ENCODE results near the gene ORAI1. TPM values are rescaled to one million over a fixed set of nuclear protein-coding genes. Genes with fewer than 3 reads are reported as not detected.
"Not testable (repeated sequence)": the region's sequence is repeated elsewhere in the genome, so short reads cannot be mapped to it uniquely, and the experiment has no call there.

Gene ORAI1
- total and polyA plus RNA-seq, 4 donors: 15.2 to 33.7 (median 24.8) TPM

DNA sequence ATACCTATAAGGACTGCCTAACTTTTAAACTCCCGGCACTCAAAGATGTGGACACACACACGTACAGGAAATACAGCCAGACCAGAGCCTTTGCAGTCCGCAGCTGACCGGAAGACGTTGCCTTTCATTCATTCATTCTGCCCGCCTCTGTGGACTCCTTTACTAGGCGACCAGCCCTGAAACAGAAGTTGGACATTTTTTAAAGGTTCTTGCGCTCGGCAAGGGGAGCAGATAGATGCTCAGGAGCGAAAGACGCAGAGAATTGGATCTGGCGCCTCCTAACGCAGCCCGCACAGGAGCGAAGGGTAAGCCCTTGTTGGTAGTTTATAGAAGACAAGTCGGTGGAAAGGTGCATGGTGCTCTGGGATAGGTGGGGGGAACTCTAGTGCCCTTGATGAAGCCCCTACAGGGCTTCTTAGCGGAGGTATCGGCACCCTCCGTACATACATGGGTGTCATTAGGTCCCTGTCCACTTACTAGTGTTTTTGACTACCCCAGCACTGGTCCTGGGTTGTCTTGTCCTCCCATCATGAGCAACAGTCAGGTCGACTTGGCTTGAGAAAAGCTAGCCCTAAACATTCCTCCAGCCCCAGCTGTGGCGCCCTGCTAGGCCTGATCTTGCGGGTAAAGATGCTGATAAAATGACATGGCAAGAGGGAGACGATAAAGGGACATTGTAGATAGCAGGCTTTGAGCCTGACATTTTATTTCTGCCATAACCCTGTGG lies 45.2 kb upstream of the ORAI1 start, which contains the start of gene KDM2B:
TSS of gene KDM2B (minus strand) at position 65 of the 727 bp plus-strand sequence. CDS start 112 bp downstream, outside the sequence.
- H3K4me1 ChIP-seq (ENCODE audit: control insufficient read depth in 5 of 5, insufficient read depth in 5 of 5, low read length in 5 of 5): peaks cover 0 to 47% (median 11%) of the 10 kb centered on the region in 5 donors
- H3K9me3 ChIP-seq (ENCODE audit: control insufficient read depth in 4 of 4, insufficient read depth in 3 of 4, low read length in 3 of 4): no peaks in the 10 kb centered on the region
- DNase-seq: peak; percentile 62 to 85 (median 82)
- TF ChIP-seq, protein P1, sequence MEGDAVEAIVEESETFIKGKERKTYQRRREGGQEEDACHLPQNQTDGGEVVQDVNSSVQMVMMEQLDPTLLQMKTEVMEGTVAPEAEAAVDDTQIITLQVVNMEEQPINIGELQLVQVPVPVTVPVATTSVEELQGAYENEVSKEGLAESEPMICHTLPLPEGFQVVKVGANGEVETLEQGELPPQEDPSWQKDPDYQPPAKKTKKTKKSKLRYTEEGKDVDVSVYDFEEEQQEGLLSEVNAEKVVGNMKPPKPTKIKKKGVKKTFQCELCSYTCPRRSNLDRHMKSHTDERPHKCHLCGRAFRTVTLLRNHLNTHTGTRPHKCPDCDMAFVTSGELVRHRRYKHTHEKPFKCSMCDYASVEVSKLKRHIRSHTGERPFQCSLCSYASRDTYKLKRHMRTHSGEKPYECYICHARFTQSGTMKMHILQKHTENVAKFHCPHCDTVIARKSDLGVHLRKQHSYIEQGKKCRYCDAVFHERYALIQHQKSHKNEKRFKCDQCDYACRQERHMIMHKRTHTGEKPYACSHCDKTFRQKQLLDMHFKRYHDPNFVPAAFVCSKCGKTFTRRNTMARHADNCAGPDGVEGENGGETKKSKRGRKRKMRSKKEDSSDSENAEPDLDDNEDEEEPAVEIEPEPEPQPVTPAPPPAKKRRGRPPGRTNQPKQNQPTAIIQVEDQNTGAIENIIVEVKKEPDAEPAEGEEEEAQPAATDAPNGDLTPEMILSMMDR (IDR thresholded peaks at IDR 0.05; ENCODE audit: control extremely low read depth, extremely low read depth): no peak
- H3K9ac ChIP-seq (ENCODE audit: insufficient read depth in 1 of 2, low read length in 2 of 2): peak within 1 kb of the TSS; percentile 40 to 93
- no peaks in the 10 kb centered on the region for H3K27me3 ChIP-seq (ENCODE audit: control insufficient read depth in 3 of 3, insufficient read depth in 3 of 3, low read length in 2 of 3)
- ATAC-seq (ENCODE audit: insufficient read depth, low FRiP score): no peak
- H3K27ac ChIP-seq (ENCODE audit: low read depth in 1 of 2, low read length in 1 of 2): peak within 1 kb of the TSS; percentile 36 to 84
- peak within 1 kb of the TSS; percentile 48 for H3K4me3 ChIP-seq
- H3K36me3 ChIP-seq (ENCODE audit: control insufficient read depth in 4 of 4, insufficient read depth in 4 of 4, low read length in 4 of 4): no peaks in the 10 kb centered on the region
- WGBS, 2 donors: 22 to 33% methylated on average over 23 of the region's 23 CpGs

DNA sequence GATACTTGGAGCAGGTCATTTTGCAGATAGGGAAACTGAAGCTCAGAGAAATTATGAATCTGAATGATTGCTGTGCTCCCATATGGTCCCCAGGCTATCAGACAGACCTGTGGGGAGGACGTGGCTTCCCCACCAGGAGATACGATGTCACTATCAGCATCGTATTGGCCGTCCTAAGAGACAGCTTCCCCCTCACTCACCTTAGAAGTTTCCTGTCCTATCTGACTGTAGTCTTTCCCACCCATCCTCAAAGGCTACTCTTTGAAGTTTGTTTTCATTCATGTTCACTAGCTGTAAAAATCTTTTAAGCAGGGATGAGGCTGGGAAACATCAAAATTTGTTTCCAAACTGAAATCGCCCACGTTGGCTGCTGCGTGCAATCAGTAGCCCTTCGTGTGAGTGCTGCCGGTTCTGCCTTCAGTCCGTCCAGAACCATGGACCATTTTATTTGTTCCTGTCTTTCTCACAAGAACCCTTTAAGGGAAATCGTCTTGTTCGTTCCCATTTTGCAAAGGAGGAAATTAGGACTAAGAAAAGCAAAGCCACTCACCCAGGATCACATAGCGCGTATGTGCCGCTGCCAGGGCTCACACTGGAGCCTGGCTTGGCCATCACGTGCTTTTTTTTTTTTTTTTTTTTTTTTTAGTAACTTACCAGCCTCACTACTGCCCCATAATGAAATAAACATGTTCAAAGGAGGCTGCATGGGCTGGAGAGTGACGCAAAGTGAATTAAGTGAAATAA lies 44.5 kb upstream of the ORAI1 start:
- DNase-seq: peak; percentile 62 to 78 (median 78)
- Histone ChIP-seq H3K9me3 (ENCODE audit: control insufficient read depth in 4 of 4, insufficient read depth in 3 of 4, low read length in 3 of 4) (no peaks in the 10 kb centered on the region), H3K27ac (ENCODE audit: low read depth in 1 of 2, low read length in 1 of 2) (peak overlapping the region in 1 of 2 donors; percentile 84), H3K27me3 (ENCODE audit: control insufficient read depth in 3 of 3, insufficient read depth in 3 of 3, low read length in 2 of 3) (no peaks in the 10 kb centered on the region), H3K36me3 (ENCODE audit: control insufficient read depth in 4 of 4, insufficient read depth in 4 of 4, low read length in 4 of 4) (no peaks in the 10 kb centered on the region), H3K4me3 (no peak overlapping the region), H3K4me1 (ENCODE audit: control insufficient read depth in 5 of 5, insufficient read depth in 5 of 5, low read length in 5 of 5) (peaks cover 0 to 40% (median 11%) of the 10 kb centered on the region in 5 donors), H3K9ac (ENCODE audit: insufficient read depth in 1 of 2, low read length in 2 of 2) (peak overlapping the region in 1 of 2 donors; percentile 70)
- TF ChIP-seq, protein P1 (IDR thresholded peaks at IDR 0.05; ENCODE audit: control extremely low read depth, extremely low read depth): no peak
- 22 to 31% methylated on average over 17 of the region's 17 CpGs for WGBS, 2 donors
- ATAC-seq (ENCODE audit: insufficient read depth, low FRiP score): no peak

DNA sequence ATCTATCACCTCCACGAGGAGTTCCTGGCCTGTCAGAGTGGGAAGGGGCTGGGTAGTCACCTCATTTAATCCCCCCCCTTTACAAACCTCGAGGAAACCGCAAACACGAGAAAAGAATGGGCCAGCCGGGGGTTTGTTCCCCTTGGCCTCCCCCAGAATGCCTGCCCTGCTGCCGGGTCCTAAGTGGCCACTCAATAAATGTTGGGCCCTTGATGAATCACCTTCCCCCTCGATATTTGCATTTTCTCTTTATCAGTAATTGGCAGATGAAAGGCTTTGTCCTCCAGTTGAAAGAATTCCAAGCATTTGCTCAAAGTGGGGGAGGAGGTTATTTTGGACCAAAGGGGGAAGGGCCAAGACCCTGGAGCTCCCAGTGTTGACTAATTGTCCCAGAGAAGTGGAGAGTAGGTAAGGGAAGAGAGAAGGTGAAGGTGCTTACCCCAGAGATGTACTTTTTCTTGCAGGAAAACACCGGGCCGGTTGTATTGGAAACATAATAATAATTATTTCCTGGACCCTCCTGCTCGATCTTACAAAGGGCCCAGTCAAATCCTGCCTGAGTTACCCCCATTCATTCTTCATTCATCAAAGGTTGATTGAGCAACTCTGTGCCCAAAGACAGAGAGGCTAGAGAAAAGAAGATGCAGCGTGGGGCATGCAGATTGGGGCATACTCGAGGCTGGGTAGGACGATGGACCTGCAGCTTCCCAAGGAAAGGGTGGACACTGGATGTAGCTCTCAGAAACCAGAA lies 43.6 kb upstream of the ORAI1 start:
- DNase-seq (peak; percentile 35 to 54 (median 51)), ATAC-seq (ENCODE audit: insufficient read depth, low FRiP score) (no peak)
- no peak overlapping the region for H3K9ac ChIP-seq (ENCODE audit: insufficient read depth in 1 of 2, low read length in 2 of 2)
- H3K9me3 ChIP-seq (ENCODE audit: control insufficient read depth in 4 of 4, insufficient read depth in 3 of 4, low read length in 3 of 4): no peaks in the 10 kb centered on the region
- no peaks in the 10 kb centered on the region for H3K36me3 ChIP-seq (ENCODE audit: control insufficient read depth in 4 of 4, insufficient read depth in 4 of 4, low read length in 4 of 4)
- no peak overlapping the region for H3K27ac ChIP-seq (ENCODE audit: low read depth in 1 of 2, low read length in 1 of 2)
- no peaks in the 10 kb centered on the region for H3K27me3 ChIP-seq (ENCODE audit: control insufficient read depth in 3 of 3, insufficient read depth in 3 of 3, low read length in 2 of 3)
- no peak overlapping the region for H3K4me3 ChIP-seq
- 32 to 35% methylated on average over 13 of the region's 13 CpGs for WGBS, 2 donors
- H3K4me1 ChIP-seq (ENCODE audit: control insufficient read depth in 5 of 5, insufficient read depth in 5 of 5, low read length in 5 of 5): peaks cover 0 to 32% (median 11%) of the 10 kb centered on the region in 5 donors
- TF ChIP-seq, protein P1 (IDR thresholded peaks at IDR 0.05; ENCODE audit: control extremely low read depth, extremely low read depth): no peak

DNA sequence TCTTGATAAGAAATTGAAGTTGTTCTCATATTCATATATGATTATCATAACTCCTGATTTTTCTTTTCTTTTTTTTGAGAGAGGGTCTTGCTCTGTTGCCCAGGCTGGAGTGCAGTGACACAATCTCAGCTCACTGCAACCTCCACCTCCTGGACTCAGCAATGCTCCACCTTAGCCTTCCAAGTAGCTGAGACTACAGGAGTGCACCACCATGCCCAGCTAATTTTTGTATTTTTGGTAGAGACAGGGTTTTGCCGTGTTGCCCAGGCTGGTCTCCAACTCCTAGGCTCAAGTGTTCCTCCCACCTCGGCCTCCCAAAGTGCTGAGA lies 43.0 kb upstream of the ORAI1 start:
- not testable (repeated sequence) for H3K27me3 ChIP-seq (ENCODE audit: control insufficient read depth in 3 of 3, insufficient read depth in 3 of 3, low read length in 2 of 3); ATAC-seq (ENCODE audit: insufficient read depth, low FRiP score); H3K4me3 ChIP-seq; DNase-seq; H3K9me3 ChIP-seq (ENCODE audit: control insufficient read depth in 4 of 4, insufficient read depth in 3 of 4, low read length in 3 of 4); H3K27ac ChIP-seq (ENCODE audit: low read depth in 1 of 2, low read length in 1 of 2); H3K9ac ChIP-seq (ENCODE audit: insufficient read depth in 1 of 2, low read length in 2 of 2); H3K36me3 ChIP-seq (ENCODE audit: control insufficient read depth in 4 of 4, insufficient read depth in 4 of 4, low read length in 4 of 4)
- 87 to 91% methylated on average over 2 of the region's 2 CpGs for WGBS, 2 donors
- H3K4me1 ChIP-seq (ENCODE audit: control insufficient read depth in 5 of 5, insufficient read depth in 5 of 5, low read length in 5 of 5): peaks cover 0 to 26% (median 8%) of the 10 kb centered on the region in 5 donors

- H3K4me3 ChIP-seq; H3K9ac ChIP-seq (ENCODE audit: insufficient read depth in 1 of 2, low read length in 2 of 2); H3K9me3 ChIP-seq (ENCODE audit: control insufficient read depth in 4 of 4, insufficient read depth in 3 of 4, low read length in 3 of 4); H3K27me3 ChIP-seq (ENCODE audit: control insufficient read depth in 3 of 3, insufficient read depth in 3 of 3, low read length in 2 of 3); H3K27ac ChIP-seq (ENCODE audit: low read depth in 1 of 2, low read length in 1 of 2); ATAC-seq (ENCODE audit: insufficient read depth, low FRiP score); DNase-seq; H3K36me3 ChIP-seq (ENCODE audit: control insufficient read depth in 4 of 4, insufficient read depth in 4 of 4, low read length in 4 of 4): not testable (repeated sequence)
- peaks cover 0 to 25% (median 6%) of the 10 kb centered on the region in 5 donors for H3K4me1 ChIP-seq (ENCODE audit: control insufficient read depth in 5 of 5, insufficient read depth in 5 of 5, low read length in 5 of 5)
- 94 to 99% methylated on average over 6 of the region's 6 CpGs for WGBS, 2 donors
Measured at GRCh38 chr12:121584885-121585284, 41.4 kb upstream of the ORAI1 start.

Data from lung (tissue), 12 donors.